Left lung (tissue), 10 donors: ENCODE results near the gene FAM171A1. TPM values are rescaled to one million over a fixed set of nuclear protein-coding genes. Genes with fewer than 3 reads are reported as not detected.

Experiments
- ATAC-seq: fragments of 200-7000 bp; cut with Tn5 transposase; one replicate; pipeline ENCODE4 v1.9.1; 2020; ENCODE audit warnings: moderate library complexity
- DNase-seq, 4 donors: peaks; one replicate each; pipeline ENCODE4 v3.0.0-alpha.2; 2013 to 2020
- H3K27ac ChIP-seq, 2 donors: fragments of 200-600 bp; sonication (generic) in 1 of 2; one replicate each; pipeline versions ENCODE4 v1.5.0 to v1.8.0; 2020 to 2021
- H3K27me3 ChIP-seq, 2 donors: fragments of 200-600 bp; sonication (generic) in 1 of 2; one replicate each; pipeline versions ENCODE4 v1.5.0 to v1.8.0; 2020 to 2021
- H3K36me3 ChIP-seq, 2 donors: fragments of 200-600 bp; sonication (generic) in 1 of 2; one replicate each; pipeline versions ENCODE4 v1.5.0 to v1.8.0; 2020 to 2021
- H3K4me1 ChIP-seq, 2 donors: fragments of 200-600 bp; one replicate each; pipeline ENCODE4 v1.8.0; 2021
- H3K4me3 ChIP-seq, 2 donors: fragments of 200-600 bp; sonication (generic) in 1 of 2; one replicate each; pipeline versions ENCODE4 v1.5.0 to v1.8.0; 2020 to 2021; ENCODE audit warnings: mild to moderate bottlenecking in 1 of 2
- H3K9me3 ChIP-seq, 2 donors: fragments of 200-600 bp; sonication (generic) in 1 of 2; one replicate each; pipeline versions ENCODE4 v1.5.0 to v1.8.0; 2020 to 2021
- CTCF ChIP-seq, 2 donors: fragments of 200-600 bp; sonication (generic) in 1 of 2; IDR thresholded peaks; one replicate each; pipeline versions ENCODE4 v1.5.0 to v1.8.0; 2021; ENCODE audit warnings: antibody characterized with exemption in 2 of 2
- intact Hi-C, 2 donors: fragments of 100-400 bp; cut with DNase I; formaldehyde crosslinking; loops; one replicate each; pipeline versions ENCODE4 v1.11.2 to v1.14.2; 2022
- polyA plus RNA-seq, 6 donors: library from polyadenylated mRNA; unstranded; fragments of 120-200 nt; gene quantifications; one replicate each; pipeline ENCODE4 v1.2.1, GENCODE V29; 2013; ENCODE audit not compliant: insufficient read length in 6 of 6
- total RNA-seq, 2 donors: library from RNA; stranded (reverse); fragmentation: NEBNext Ultra II Directional; extraction: Animal tissue kit (Norgen Biotek cat#: 25700); gene quantifications; one replicate each; pipeline ENCODE4 v1.2.1, GENCODE V29; 2021
- donor health status: DM: no; HTN: yes; CAD: no.
- donor health status: DM: no; HTN: no; CAD: no.

FAM171A1 gene
- total and polyA plus RNA-seq, 8 donors: 13.2 to 77.7 (median 65.1) TPM

DNA sequence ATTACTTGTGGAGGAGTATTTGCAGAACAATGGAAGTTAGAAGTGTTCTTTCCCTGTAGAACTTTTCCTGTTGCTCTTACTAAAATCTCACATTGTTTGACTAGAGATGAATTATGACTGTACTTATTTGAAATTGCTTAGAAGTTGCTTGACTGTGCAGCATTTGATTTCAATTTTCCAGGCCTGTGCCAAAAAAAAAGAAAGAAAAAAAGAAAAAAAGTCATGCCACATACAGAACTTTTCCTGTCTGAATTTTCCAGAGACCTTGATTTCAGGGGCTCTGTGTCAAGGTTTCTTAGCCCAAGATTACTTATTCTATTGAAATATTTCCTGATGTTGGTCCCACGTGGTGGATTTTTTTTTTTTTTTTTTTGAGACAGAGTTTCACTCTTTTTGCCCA lies 3.5 kb upstream of the FAM171A1 start:
- no peak overlapping the region for H3K27ac ChIP-seq
- no peak for TF ChIP-seq CTCF (IDR thresholded peaks at IDR 0.05)
- H3K4me3 ChIP-seq: no peak overlapping the region
- H3K4me1 ChIP-seq: peaks cover 0 to 9% of the 10 kb centered on the region in 2 donors
- peaks cover 0 to 68% of the 10 kb centered on the region in 2 donors for H3K27me3 ChIP-seq
- DNase-seq: no peak
- intact Hi-C loops: no loop called here
- no peaks in the 10 kb centered on the region for H3K36me3 ChIP-seq
- no peaks in the 10 kb centered on the region for H3K9me3 ChIP-seq
- no peak for ATAC-seq

GRCh38 chr10:15374156-15374555 lies 3.1 kb upstream of the FAM171A1 start:
- intact Hi-C loops: no loop called here
- ATAC-seq: no peak
- peaks cover 0 to 9% of the 10 kb centered on the region in 2 donors for H3K4me1 ChIP-seq
- no peak overlapping the region for H3K4me3 ChIP-seq
- no peak for TF ChIP-seq CTCF (IDR thresholded peaks at IDR 0.05)
- H3K27ac ChIP-seq: no peak overlapping the region
- no peak for DNase-seq
- H3K9me3 ChIP-seq: no peaks in the 10 kb centered on the region
- peaks cover 0 to 68% of the 10 kb centered on the region in 2 donors for H3K27me3 ChIP-seq
- H3K36me3 ChIP-seq: no peaks in the 10 kb centered on the region

GRCh38 chr10:15373199-15373598 lies 2.1 kb upstream of the FAM171A1 start:
- Histone ChIP-seq H3K27me3 (peaks cover 0 to 70% of the 10 kb centered on the region in 2 donors), H3K9me3 (no peaks in the 10 kb centered on the region), H3K27ac (no peak overlapping the region), H3K36me3 (no peaks in the 10 kb centered on the region), H3K4me1 (peaks cover 0 to 10% of the 10 kb centered on the region in 2 donors), H3K4me3 (no peak overlapping the region)
- TF ChIP-seq CTCF (IDR thresholded peaks at IDR 0.05): no peak
- ATAC-seq: no peak
- no peak for DNase-seq
- intact Hi-C loops: no loop called here

DNA sequence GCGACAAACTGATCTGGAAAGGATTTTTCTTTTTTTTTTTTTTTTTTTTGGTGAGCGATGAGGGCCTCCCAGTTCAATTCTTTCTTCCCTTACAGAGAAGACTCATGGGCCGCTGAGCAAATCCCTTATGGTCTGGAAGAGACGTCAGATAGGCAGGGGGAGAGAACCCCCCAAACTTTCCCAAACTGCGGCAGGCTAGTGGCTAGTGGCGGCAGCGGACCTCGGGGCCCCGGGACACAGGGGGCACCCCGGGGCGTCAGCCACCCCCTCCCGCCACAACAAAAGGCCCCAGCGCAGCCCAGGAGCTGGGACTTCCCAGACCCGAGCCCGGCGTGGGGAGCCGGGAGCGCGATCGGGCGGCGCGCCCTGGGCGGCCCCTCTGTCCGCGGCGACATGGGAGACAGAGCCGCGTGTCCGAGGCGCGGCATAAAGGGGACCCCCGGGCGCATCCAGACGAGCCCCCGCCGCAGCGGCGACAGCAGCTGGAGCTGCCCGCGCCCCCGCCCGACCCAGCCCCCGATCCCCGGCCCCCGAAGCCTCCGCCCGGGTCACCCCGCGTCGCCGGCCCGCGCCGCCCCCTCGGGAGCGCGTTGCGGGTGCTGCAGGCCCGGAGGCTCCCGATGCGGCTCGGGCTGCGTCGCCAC lies 755 bp downstream of the FAM171A1 start:
- Histone ChIP-seq H3K4me1 (peaks cover 0 to 14% of the 10 kb centered on the region in 2 donors), H3K27ac (peak overlapping the region; percentile 45 to 65), H3K9me3 (no peaks in the 10 kb centered on the region), H3K36me3 (no peaks in the 10 kb centered on the region), H3K27me3 (peaks cover 0 to 81% of the 10 kb centered on the region in 2 donors), H3K4me3 (peak overlapping the region; percentile 46 to 50)
- intact Hi-C loops: no loop called here
- ATAC-seq (peak; percentile 32), DNase-seq (peak in 2 of 4 donors; percentile 48 to 49)
- no peak for TF ChIP-seq CTCF (IDR thresholded peaks at IDR 0.05)

- Histone ChIP-seq H3K9me3 (no peaks in the 10 kb centered on the region), H3K27me3 (peaks cover 0 to 74% of the 10 kb centered on the region in 2 donors), H3K36me3 (no peaks in the 10 kb centered on the region), H3K27ac (no peak overlapping the region), H3K4me1 (peaks cover 0 to 14% of the 10 kb centered on the region in 2 donors), H3K4me3 (peak overlapping the region; percentile 46 to 50)
- TF ChIP-seq CTCF (IDR thresholded peaks at IDR 0.05): no peak
- DNase-seq: peak in 1 of 4 donors; percentile 24
- intact Hi-C loops: loop anchor here in 1 of 2 donors (10.0 kb wide), 1 partner anchor 155 kb away; no protein-coding TSS in a partner anchor
- ATAC-seq: peak; percentile 12
Measured at GRCh38 chr10:15369256-15370211, 1.6 kb downstream of the FAM171A1 start.
